Esophagus muscularis mucosa (tissue), 4 donors: ENCODE measurements around the gene KDM5B. TPM values are rescaled to one million over a fixed set of nuclear protein-coding genes. Genes with fewer than 3 reads are reported as not detected.
"Not testable (repeated sequence)": the region's sequence is repeated elsewhere in the genome, so short reads cannot be mapped to it uniquely, and the experiment has no call there.

ENCODE experiments used
- DNase-seq: peaks from one replicate; pipeline ENCODE4 v3.0.0-alpha.2; 2017; ENCODE audit errors: extremely low spot score
- H3K27ac ChIP-seq, 4 donors: fragments of 200-600 bp; sonication (generic); replicated peaks in 1 of 4; 1 replicate in 3 of 4; 2 replicates in 1 of 4; pipeline ENCODE4 v1.5.1; 2016 to 2019; ENCODE audit warnings: mild to moderate bottlenecking in 1 of 4
- H3K27me3 ChIP-seq, 4 donors: fragments of 200-600 bp; sonication (generic); one replicate each; pipeline versions ENCODE4 v1.5.1 to v1.6.0; 2016 to 2019
- H3K36me3 ChIP-seq, 4 donors: fragments of 200-600 bp; sonication (generic); one replicate each; pipeline ENCODE4 v1.5.1; 2016 to 2019
- H3K4me1 ChIP-seq, 4 donors: fragments of 200-600 bp; sonication (generic); one replicate each; pipeline ENCODE4 v1.5.1; 2016 to 2019
- H3K4me3 ChIP-seq, 4 donors: fragments of 200-600 bp; sonication (generic); 1 replicate in 2 of 4; 2 replicates in 2 of 4; pipeline ENCODE4 v1.5.1; 2016 to 2019; ENCODE audit warnings: mild to moderate bottlenecking in 4 of 4, moderate library complexity in 1 of 4
- H3K9me3 ChIP-seq, 4 donors: fragments of 200-600 bp; sonication (generic); 1 replicate in 3 of 4; 2 replicates in 1 of 4; pipeline ENCODE4 v1.5.1; 2016 to 2019
- CTCF ChIP-seq, 3 experiments: fragments of 200-600 bp in 2 of 3; fragments of 450-650 bp in 1 of 3; sonication (generic) in 2 of 3; IDR thresholded peaks; one replicate each; pipeline ENCODE4 v1.5.1; 2017 to 2019; ENCODE audit warnings: antibody characterized with exemption in 3 of 3, mild to moderate bottlenecking in 2 of 3, moderate library complexity in 1 of 3
- EP300 ChIP-seq: sonication (generic); formaldehyde crosslinking; IDR thresholded peaks from one replicate; pipeline ENCODE4 v1.6.1; 2017; ENCODE audit warnings: antibody characterized with exemption
- POLR2A ChIP-seq: fragments of 450-650 bp; IDR thresholded peaks from one replicate; pipeline ENCODE4 v1.6.1; 2017; ENCODE audit warnings: antibody characterized with exemption, moderate library complexity, mild to moderate bottlenecking, low read depth
- POLR2AphosphoS5 ChIP-seq, 2 donors: sonication (generic); formaldehyde crosslinking; IDR thresholded peaks; one replicate each; pipeline ENCODE4 v1.6.1; 2017; ENCODE audit warnings: antibody characterized with exemption in 2 of 2
- WGBS: methylation state at CpG from one replicate; pipeline ENCODE4 v1.1.5; 2018; 5-methylcytosine and 5-hydroxymethylcytosine counted together
- intact Hi-C: fragments of 100-400 bp; cut with DNase I; formaldehyde crosslinking; loops from one replicate; pipeline ENCODE4 v1.15.1; 2023
- total RNA-seq, 4 donors: library from RNA; depleted of rRNA; stranded (reverse); fragments of >200 nt; gene quantifications; one replicate each; pipeline versions ENCODE4 v1.1.0 to v1.2.1, GENCODE V29; 2016

Gene KDM5B
- total RNA-seq, 4 donors from 2014 or later: 21.4 to 34.9 (median 31.8) TPM

- H3K4me1 ChIP-seq: peaks cover 4 to 47% (median 45%) of the 10 kb centered on the region in 4 donors
- H3K27me3 ChIP-seq: no peaks in the 10 kb centered on the region
- no peak for TF ChIP-seq POLR2AphosphoS5 (IDR thresholded peaks at IDR 0.05)
- no peak for TF ChIP-seq CTCF (IDR thresholded peaks at IDR 0.05)
- TF ChIP-seq POLR2A: no peak
- TF ChIP-seq EP300: no peak
- 84% methylated on average over 2 of the region's 2 CpGs for WGBS
- no peaks in the 10 kb centered on the region for H3K9me3 ChIP-seq
- intact Hi-C loops: no loop called here
- H3K27ac ChIP-seq: no peak overlapping the region
- peaks cover 0 to 6% (median 0%) of the 10 kb centered on the region in 4 donors for H3K36me3 ChIP-seq
- H3K4me3 ChIP-seq: no peak overlapping the region
- no peak for DNase-seq
Measured at GRCh38 chr1:202801175-202801574, 7.0 kb downstream of the KDM5B start.

DNA sequence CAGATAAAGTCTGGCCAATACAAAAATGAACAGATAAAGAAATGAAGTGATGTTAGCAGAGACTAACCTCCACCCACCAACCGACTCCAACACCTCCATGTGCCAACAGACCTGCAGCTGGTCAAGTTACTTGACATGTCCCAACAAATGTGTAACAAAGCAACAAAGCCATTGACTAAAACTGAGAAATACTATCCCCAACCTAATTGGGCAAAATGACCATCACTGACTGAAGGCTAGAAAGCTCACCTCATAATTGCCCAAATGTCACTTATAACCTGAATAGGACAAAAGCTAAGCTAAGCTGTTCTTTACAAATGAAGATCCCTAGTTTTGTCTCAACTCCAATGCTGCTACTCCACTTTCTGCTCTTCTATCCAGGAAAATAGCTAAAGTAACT, 7.5 kb downstream of the KDM5B start:
- peaks cover 0 to 6% (median 0%) of the 10 kb centered on the region in 4 donors for H3K36me3 ChIP-seq
- H3K4me1 ChIP-seq: peaks cover 2 to 45% (median 45%) of the 10 kb centered on the region in 4 donors
- no peaks in the 10 kb centered on the region for H3K9me3 ChIP-seq
- no peak for DNase-seq
- no peaks in the 10 kb centered on the region for H3K27me3 ChIP-seq
- no peak overlapping the region for H3K4me3 ChIP-seq
- TF ChIP-seq POLR2A: no peak
- TF ChIP-seq POLR2AphosphoS5 (IDR thresholded peaks at IDR 0.05): no peak
- no peak for TF ChIP-seq EP300
- TF ChIP-seq CTCF (IDR thresholded peaks at IDR 0.05): no peak
- WGBS: 88% methylated on average over 1 of the region's 1 CpG
- H3K27ac ChIP-seq: no peak overlapping the region
- intact Hi-C loops: no loop called here

GRCh38 chr1:202798792-202799331, 9.4 kb downstream of the KDM5B start:
- H3K4me3 ChIP-seq: no peak overlapping the region
- WGBS: 81% methylated on average over 6 of the region's 6 CpGs
- no peaks in the 10 kb centered on the region for H3K9me3 ChIP-seq
- H3K27me3 ChIP-seq: no peaks in the 10 kb centered on the region
- H3K4me1 ChIP-seq: peaks cover 0 to 37% (median 30%) of the 10 kb centered on the region in 4 donors
- intact Hi-C loops: no loop called here
- H3K27ac ChIP-seq: no peak overlapping the region
- TF ChIP-seq POLR2AphosphoS5 (IDR thresholded peaks at IDR 0.05): no peak
- peaks cover 0 to 6% (median 0%) of the 10 kb centered on the region in 4 donors for H3K36me3 ChIP-seq
- DNase-seq: peak; percentile 62

DNA sequence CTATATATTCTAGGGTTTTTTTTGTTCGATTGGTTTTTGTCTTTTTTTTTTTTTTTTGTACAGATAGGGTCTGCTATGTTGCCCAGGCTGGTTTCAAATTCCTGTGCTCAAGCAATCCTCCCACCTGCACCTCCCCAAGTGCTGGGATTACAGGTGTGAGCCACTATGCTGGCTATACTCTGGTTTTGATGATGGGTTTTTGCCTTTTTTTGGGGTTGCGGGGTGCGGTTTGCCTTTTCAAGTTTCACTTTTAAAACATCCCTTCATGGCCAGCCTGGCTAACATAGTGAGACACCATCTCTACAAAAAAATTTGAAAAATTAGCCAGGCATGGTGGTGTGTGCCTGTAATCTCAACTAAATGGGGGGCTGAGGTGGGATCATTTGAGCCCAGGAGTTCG, 10.0 kb downstream of the KDM5B start:
- DNase-seq: peak; percentile 2
- Histone ChIP-seq H3K4me3 (no peak overlapping the region), H3K9me3 (no peaks in the 10 kb centered on the region), H3K27ac (no peak overlapping the region), H3K36me3 (peaks cover 0 to 6% (median 0%) of the 10 kb centered on the region in 4 donors), H3K27me3 (no peaks in the 10 kb centered on the region), H3K4me1 (peaks cover 0 to 32% (median 25%) of the 10 kb centered on the region in 4 donors)
- intact Hi-C loops: no loop called here
- WGBS: 83% methylated on average over 4 of the region's 4 CpGs
- TF ChIP-seq POLR2AphosphoS5 (IDR thresholded peaks at IDR 0.05) (no peak), CTCF (IDR thresholded peaks at IDR 0.05) (no peak), EP300 (no peak), POLR2A (no peak)

DNA sequence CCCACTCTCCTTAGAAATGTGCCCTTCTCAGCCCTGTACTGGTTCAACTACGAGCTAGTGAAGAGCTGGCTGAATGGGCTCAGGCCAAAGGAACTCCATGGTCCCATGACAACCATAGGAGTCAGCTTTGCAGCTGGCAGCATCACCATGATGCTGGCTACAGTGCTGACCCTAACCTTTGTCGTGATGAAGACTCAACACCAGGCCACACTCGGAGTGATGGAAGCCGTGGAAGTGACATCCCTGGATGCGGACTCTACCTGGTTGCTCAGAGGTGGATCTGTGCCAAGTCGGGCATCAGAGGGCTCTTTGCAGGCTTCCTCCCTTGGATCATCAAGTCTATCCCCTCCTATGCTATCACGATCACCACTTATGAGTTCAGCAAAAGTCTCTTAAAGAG, 11.6 kb downstream of the KDM5B start:
- WGBS: 90% methylated on average over 6 of the region's 7 CpGs
- no peak for TF ChIP-seq CTCF (IDR thresholded peaks at IDR 0.05)
- no peak for TF ChIP-seq POLR2AphosphoS5 (IDR thresholded peaks at IDR 0.05)
- no peak for TF ChIP-seq EP300
- TF ChIP-seq POLR2A: no peak
- intact Hi-C loops: no loop called here

DNA sequence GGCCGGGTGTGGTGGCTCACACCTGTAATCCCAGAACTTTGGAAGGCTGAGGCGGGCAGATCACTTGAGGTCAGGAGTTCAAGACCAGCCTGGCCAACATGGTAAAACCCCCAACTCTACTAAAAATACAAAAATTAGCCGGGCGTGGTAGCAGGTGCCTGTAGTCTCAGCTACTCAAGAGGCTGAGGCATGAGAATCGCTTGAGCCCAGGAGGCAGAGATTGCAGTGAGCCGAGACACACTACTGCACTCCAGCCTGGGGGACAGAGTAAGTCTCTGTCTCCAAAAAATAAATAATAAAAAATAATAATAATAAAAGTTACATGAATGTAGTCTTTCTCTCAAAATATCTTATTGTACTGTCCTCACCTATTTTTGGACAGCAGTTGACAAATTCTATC, 13.3 kb downstream of the KDM5B start:
- DNase-seq, H3K4me3 ChIP-seq, H3K27ac ChIP-seq, H3K27me3 ChIP-seq, intact Hi-C loops, H3K36me3 ChIP-seq, H3K9me3 ChIP-seq: not testable (repeated sequence)
- peaks cover 14 to 29% (median 24%) of the 10 kb centered on the region in 4 donors for H3K4me1 ChIP-seq
- WGBS: 93% methylated on average over 6 of the region's 6 CpGs

More for the DNA sequence above, 11.6 kb downstream of the KDM5B start:
- Histone ChIP-seq H3K27me3 (no peaks in the 10 kb centered on the region), H3K36me3 (peaks cover 0 to 6% (median 0%) of the 10 kb centered on the region in 4 donors), H3K4me3 (no peak overlapping the region), H3K27ac (no peak overlapping the region), H3K9me3 (no peaks in the 10 kb centered on the region), H3K4me1 (peaks cover 3 to 21% (median 16%) of the 10 kb centered on the region in 4 donors)
- DNase-seq: peak; percentile 77
